DOHH2 (cell line): Measurements from ENCODE around the gene DESI2.
"Not testable (repeated sequence)": the region's sequence is repeated elsewhere in the genome, so short reads cannot be mapped to it uniquely, and the experiment has no call there.

ENCODE experiments used
- H3F3A ChIP-seq: fragments of 200-600 bp; sonication (generic), shearing (Covaris generic); 2 replicates; pipeline ENCODE4 v1.6.0; 2016; ENCODE audit warnings: antibody characterized with exemption, mild to moderate bottlenecking; ENCODE audit not compliant: control insufficient read depth, insufficient read depth
- H3K27ac ChIP-seq: fragments of 200-600 bp; sonication (generic); 2 replicates; pipeline ENCODE4 v1.5.1; 2014; ENCODE audit warnings: low read depth, mild to moderate bottlenecking, low read length, moderate library complexity
- H3K27me3 ChIP-seq: fragments of 200-600 bp; sonication (generic); 2 replicates; pipeline ENCODE4 v1.6.1; 2014; ENCODE audit warnings: mild to moderate bottlenecking, low read length, mixed read lengths; ENCODE audit not compliant: control insufficient read depth
- H3K36me3 ChIP-seq: fragments of 200-600 bp; sonication (generic); 2 replicates; pipeline ENCODE4 v1.6.1; 2014; ENCODE audit warnings: mild to moderate bottlenecking, low read length, moderate library complexity, mixed read lengths; ENCODE audit not compliant: control insufficient read depth
- H3K4me1 ChIP-seq: fragments of 200-600 bp; sonication (generic); 2 replicates; pipeline ENCODE4 v1.6.1; 2014; ENCODE audit warnings: mild to moderate bottlenecking, low read length, mixed read lengths; ENCODE audit not compliant: control insufficient read depth
- H3K4me2 ChIP-seq: fragments of 200-600 bp; sonication (generic); 2 replicates; pipeline ENCODE4 v1.6.0; 2014; ENCODE audit warnings: mild to moderate bottlenecking, low read length, moderate library complexity
- H3K4me3 ChIP-seq: fragments of 200-600 bp; sonication (generic); 2 replicates; pipeline ENCODE4 v1.5.1; 2014; ENCODE audit warnings: mild to moderate bottlenecking, low read length, mixed read lengths
- H3K79me2 ChIP-seq: fragments of 200-600 bp; sonication (generic); 2 replicates; pipeline ENCODE4 v1.6.1; 2014; ENCODE audit warnings: mild to moderate bottlenecking, low read length, mixed read lengths; ENCODE audit not compliant: control insufficient read depth
- H3K9me2 ChIP-seq: fragments of 200-600 bp; sonication (generic); replicated peaks from 2 replicates; pipeline ENCODE4 v1.6.1; 2014; ENCODE audit warnings: mild to moderate bottlenecking, low read length, mixed read lengths; ENCODE audit not compliant: control insufficient read depth
- H3K9me3 ChIP-seq: fragments of 200-600 bp; sonication (generic); 2 replicates; pipeline ENCODE4 v1.6.1; 2014; ENCODE audit warnings: antibody characterized with exemption, low read length, mixed read lengths; ENCODE audit not compliant: control insufficient read depth, insufficient read depth
- H4K20me1 ChIP-seq: fragments of 200-600 bp; sonication (generic); 2 replicates; pipeline ENCODE4 v1.6.0; 2014; ENCODE audit warnings: low read depth, mild to moderate bottlenecking, antibody characterized with exemption, low read length, moderate library complexity; ENCODE audit not compliant: control insufficient read depth, insufficient read depth
- EZH2phosphoT487 ChIP-seq: fragments of 200-600 bp; sonication (generic); IDR thresholded peaks from 2 replicates; pipeline ENCODE4 v1.6.1; 2017; ENCODE audit warnings: borderline replicate concordance, mild to moderate bottlenecking, antibody characterized with exemption, low read length, moderate library complexity, mixed read lengths
- TF ChIP-seq, protein P1 (sequence below): fragments of 200-600 bp; sonication (generic); IDR thresholded peaks from one replicate; pipeline ENCODE4 v1.5.1; 2014; ENCODE audit warnings: antibody characterized with exemption, mild to moderate bottlenecking, low read depth, low read length; ENCODE audit not compliant: poor library complexity, severe bottlenecking

The DESI2 gene

DNA sequence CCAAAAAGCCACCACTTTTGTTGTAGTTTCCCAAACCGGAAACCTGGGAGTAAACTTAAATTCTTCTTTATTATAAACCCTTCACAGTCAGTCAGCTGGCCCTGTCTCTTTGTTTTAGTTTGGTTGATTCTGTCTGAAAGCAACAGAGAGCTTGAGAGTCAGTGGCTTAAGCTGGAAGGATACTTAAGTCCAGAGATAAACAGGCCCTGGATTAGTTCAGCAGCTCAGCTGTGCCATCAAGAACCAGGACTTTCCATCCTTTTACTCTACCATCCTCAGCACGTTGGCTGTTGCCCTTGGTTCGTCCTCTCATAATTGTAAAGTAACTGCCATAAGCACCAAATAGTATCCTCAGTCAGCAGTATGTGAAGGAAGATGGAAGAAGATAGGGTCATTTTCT, 4.5 kb downstream of the DESI2 start:
- Histone ChIP-seq H3K79me2 (peaks cover 86% of the 10 kb centered on the region), H4K20me1 (peaks cover 8% of the 10 kb centered on the region; the same call in 1 of the 2 replicates), H3K27ac (0 out of 2 replicates have a peak overlapping the region, but pooled peaks have one; percentile 3), H3K4me2 (peak overlapping the region; percentile 43), H3K4me3 (peak overlapping the region; percentile 5; the same call in 1 of the 2 replicates), H3K36me3 (peaks cover 78% of the 10 kb centered on the region), H3K9me3 (no peaks in the 10 kb centered on the region), H3K4me1 (peaks cover 59% of the 10 kb centered on the region), H3K9me2 (no peaks in the 10 kb centered on the region), H3K27me3 (no peaks in the 10 kb centered on the region), H3F3A (peaks cover 4% of the 10 kb centered on the region)
- no peak for TF ChIP-seq EZH2phosphoT487
- TF ChIP-seq, protein P1, sequence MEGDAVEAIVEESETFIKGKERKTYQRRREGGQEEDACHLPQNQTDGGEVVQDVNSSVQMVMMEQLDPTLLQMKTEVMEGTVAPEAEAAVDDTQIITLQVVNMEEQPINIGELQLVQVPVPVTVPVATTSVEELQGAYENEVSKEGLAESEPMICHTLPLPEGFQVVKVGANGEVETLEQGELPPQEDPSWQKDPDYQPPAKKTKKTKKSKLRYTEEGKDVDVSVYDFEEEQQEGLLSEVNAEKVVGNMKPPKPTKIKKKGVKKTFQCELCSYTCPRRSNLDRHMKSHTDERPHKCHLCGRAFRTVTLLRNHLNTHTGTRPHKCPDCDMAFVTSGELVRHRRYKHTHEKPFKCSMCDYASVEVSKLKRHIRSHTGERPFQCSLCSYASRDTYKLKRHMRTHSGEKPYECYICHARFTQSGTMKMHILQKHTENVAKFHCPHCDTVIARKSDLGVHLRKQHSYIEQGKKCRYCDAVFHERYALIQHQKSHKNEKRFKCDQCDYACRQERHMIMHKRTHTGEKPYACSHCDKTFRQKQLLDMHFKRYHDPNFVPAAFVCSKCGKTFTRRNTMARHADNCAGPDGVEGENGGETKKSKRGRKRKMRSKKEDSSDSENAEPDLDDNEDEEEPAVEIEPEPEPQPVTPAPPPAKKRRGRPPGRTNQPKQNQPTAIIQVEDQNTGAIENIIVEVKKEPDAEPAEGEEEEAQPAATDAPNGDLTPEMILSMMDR, result no peak

DNA sequence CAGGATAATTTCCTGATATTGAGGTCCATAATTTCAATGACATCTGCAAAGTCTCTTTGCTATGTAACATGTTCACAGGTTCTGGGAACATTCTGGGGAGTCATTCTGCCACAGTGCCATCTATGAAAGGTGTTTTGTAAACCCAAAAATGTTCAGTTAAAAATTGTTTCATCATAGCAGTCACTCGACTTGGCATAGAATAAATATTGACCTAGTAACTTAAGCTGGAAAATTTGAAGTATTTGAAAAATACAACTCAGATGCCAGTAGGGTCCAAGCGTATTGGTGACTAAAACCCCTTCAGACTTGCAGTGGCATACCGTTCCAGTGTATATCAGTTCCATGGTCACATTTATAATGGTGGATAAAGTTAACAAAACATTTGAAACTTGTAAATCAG, 6.8 kb downstream of the DESI2 start:
- Histone ChIP-seq H4K20me1 (peaks cover 8% of the 10 kb centered on the region; the same call in 1 of the 2 replicates), H3K9me2 (no peaks in the 10 kb centered on the region), H3K4me1 (peaks cover 78% of the 10 kb centered on the region), H3K27ac (peak overlapping the region; percentile 46), H3K4me3 (peak overlapping the region; percentile 11; the same call in 1 of the 2 replicates), H3K4me2 (peak overlapping the region; percentile 43), H3F3A (peaks cover 7% of the 10 kb centered on the region), H3K27me3 (no peaks in the 10 kb centered on the region), H3K79me2 (peaks cover 91% of the 10 kb centered on the region), H3K36me3 (peaks cover 67% of the 10 kb centered on the region), H3K9me3 (no peaks in the 10 kb centered on the region)
- TF ChIP-seq, protein P1, result no peak
- no peak for TF ChIP-seq EZH2phosphoT487

DNA sequence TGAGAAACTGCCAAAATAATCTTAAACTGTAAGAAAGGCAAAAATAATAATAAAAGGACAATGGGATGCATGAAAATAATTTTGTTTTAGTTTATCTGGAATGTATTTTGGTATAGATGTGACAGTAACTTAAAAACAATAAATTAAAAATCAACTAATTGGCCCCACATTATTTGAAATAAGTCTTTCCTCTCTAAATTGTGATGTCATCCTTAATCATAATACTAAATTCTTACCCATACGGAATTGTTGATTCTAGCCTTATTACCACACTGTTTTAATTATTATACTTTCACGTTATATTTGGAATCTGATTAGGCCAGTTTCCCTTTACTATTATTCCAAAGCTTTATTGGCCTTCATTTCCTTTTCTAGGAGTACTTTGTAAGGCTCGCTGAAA, 7.7 kb downstream of the DESI2 start:
- Histone ChIP-seq H4K20me1 (peaks cover 3% of the 10 kb centered on the region; the same call in 1 of the 2 replicates), H3K4me3 (no peak overlapping the region), H3K9me3 (no peaks in the 10 kb centered on the region), H3K4me1 (peaks cover 78% of the 10 kb centered on the region), H3K9me2 (no peaks in the 10 kb centered on the region), H3F3A (peaks cover 16% of the 10 kb centered on the region), H3K4me2 (no peak overlapping the region), H3K36me3 (peaks cover 62% of the 10 kb centered on the region), H3K27me3 (no peaks in the 10 kb centered on the region), H3K79me2 (peaks cover 91% of the 10 kb centered on the region), H3K27ac (no peak overlapping the region)
- TF ChIP-seq, protein P1, result no peak
- no peak for TF ChIP-seq EZH2phosphoT487

DNA sequence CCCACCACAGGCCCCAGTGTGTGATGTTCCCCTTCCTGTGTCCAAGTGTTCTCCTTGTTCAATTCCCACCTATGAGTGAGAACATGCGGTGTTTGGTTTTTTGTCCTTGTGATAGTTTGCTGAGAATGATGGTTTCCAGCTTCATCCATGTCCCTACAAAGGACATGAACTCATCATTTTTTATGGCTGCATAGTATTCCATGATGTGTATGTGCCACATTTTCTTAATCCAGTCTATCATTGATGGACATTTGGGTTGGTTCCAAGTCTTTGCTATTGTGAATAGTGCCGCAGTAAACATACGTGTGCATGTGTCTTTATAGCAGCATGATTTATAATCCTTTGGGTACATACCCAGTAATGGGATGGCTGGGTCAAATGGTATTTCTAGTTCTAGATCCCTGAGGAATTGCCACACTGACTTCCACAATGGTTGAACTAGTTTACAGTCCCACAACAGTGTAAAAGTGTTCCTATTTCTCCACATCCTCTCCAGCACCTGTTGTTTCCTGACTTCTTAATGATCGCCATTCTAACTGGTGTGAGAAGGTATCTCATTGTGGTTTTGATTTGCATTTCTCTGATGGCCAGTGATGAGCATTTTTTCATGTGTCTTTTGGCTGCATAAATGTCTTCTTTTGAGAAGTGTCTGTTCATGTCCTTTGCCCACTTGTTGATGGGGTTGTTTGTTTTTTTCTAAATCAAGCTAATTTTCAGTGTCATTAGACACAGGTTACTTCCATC, 8.8 kb downstream of the DESI2 start:
- Histone ChIP-seq H3K36me3 (peaks cover 52% of the 10 kb centered on the region), H3K4me1 (peaks cover 81% of the 10 kb centered on the region), H3K27ac (peak overlapping the region; percentile 87), H3K79me2 (peaks cover 91% of the 10 kb centered on the region), H3F3A (peaks cover 17% of the 10 kb centered on the region), H3K4me3 (peak overlapping the region; percentile 48), H3K4me2 (peak overlapping the region; percentile 56)
- H4K20me1 ChIP-seq, H3K9me2 ChIP-seq, H3K9me3 ChIP-seq, H3K27me3 ChIP-seq: not testable (repeated sequence)
